Hematopoietic multipotent progenitor cell treated with erythropoietin and hydrocortisone succinate and interleukin-3 and kit ligand, for 17 days (in vitro differentiated cells): Measurements from ENCODE around the gene SNX9.
"Not testable (repeated sequence)": the region's sequence is repeated elsewhere in the genome, so short reads cannot be mapped to it uniquely, and the experiment has no call there.

Source experiments
- DNase-seq: peaks from one replicate; pipeline ENCODE4 v3.0.0-alpha.2; 2015; ENCODE audit warnings: low spot score

The SNX9 gene

DNA sequence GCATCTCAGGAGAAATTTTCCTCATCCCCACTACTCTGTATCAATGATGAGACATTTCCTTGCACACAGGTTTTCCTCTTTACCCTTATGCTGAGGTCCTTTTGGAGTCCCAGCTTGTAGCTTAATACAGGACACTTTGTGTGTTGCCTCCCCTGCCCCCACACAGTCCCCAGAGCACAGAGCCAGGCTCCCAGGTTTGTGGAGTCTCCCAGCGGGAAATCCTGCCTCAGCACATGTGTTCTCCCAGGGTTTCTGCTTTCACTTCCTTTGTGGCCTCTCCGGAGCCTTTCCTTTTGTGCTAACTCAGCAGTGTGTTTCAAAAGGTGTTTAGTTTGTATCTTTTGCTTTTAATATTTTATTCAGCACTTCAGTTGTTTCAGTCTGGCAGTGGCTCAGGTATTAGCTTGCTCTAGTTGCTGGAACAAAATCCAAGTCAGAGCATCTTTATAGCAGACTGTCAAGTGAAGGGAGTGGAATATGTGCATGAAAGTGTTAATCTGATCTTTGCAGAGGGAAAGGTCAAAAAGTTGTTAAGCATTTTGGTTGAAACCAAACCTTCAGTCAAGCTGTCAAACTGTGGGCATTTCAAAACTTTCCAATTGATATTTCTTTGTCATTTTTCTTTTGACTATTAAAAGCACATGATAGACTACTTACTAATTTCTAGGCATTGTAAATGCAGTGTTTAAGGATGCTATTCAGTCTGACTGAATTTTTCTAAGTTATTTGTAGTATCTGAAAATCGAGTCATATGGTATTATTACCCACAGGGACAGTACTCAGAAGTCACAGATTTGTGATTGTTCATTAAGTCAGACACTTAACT lies 8.6 kb downstream of the SNX9 start:
- no peak for DNase-seq

DNA sequence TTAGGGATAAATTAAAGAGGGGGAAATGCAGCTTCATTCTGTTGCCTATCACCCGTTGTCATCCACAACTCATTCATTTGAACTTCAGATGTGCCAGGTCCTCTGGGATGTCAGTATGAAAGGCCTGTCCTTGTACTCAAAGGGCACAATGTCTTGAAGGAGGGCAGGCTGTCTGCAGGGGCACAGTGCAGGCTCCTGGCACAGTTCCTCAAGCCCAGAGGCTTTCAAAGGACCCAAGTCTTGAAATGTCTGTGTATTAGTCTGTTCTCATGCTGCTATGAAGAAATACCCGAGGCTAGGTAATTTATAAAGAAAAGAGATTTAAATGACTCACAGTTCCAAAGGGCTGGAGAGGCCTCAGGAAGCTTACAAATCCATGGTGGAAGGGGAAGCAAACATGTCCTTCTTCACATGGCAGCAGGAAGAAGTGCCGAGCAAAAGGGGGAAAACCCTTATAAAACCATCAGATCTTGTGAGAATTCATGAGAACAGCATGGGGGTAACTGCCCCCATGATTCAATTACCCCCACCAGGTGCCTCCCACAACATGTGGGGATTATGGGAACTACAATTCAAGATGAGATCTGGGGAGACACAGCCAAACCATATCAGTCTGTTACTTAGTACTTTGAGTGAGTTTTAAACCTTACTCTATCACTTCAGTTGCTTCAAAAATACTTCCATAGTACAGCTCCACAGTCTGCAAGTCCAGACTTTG lies 9.4 kb downstream of the SNX9 start:
- DNase-seq = no peak

- no peak for DNase-seq
These were observed 11.5 kb downstream of the SNX9 start for GRCh38 chr6:157834549-157834948.

DNA sequence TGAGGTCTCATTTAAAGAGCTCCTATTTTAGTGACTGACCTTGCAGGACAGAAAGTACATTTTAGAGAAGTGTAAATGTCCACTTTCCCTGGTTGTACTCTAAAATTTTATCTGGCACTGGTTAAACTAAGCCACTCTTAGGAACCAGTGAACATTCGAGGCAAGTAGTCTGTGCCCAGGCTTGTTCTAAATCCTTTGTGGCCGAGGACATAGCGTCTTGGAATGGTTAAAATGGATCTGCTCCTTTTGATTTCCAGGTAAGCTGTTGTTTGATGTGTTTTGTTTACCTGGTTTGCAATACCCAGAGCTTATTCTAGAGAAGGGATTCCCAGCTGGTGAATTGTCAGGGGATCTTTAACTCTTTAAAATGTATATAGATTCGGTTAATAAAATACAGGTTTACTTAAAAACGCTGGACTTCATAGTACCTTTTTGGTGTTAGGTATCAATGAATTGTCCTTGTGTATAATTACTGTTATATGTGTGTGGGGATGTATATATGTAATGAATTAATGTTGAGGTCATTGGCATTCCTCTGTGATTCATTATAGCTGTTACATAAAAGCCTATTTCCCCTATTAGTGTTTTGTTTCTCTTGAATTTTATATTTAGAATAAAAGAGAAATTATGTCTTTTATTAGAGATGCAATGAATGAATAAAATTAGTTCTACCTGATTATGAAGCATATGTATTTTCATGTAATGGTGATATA lies 15.8 kb downstream of the SNX9 start:
- DNase-seq = no peak

GRCh38 chr6:157839606-157840005 lies 16.6 kb downstream of the SNX9 start:
- no peak for DNase-seq

DNA sequence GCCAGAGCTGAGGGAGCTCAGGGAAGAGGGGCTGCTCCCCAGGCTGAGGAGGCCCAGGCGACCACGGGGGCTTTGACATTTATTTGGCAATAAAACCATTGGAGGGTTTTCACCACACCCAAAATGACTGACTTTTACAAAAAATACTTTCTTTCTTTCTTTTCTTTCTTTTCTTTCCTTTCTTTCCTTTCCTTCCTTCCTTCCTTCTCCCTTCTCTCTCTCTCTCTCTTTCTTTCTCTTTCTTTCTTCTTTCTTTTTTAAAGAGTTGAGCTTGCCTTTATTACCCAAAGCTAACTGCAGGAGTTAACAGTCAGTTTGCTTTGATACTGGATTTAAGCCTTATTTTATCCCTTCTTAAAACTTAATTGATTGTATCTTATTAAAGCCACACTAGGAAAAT lies 17.2 kb downstream of the SNX9 start:
- DNase-seq = no peak

DNA sequence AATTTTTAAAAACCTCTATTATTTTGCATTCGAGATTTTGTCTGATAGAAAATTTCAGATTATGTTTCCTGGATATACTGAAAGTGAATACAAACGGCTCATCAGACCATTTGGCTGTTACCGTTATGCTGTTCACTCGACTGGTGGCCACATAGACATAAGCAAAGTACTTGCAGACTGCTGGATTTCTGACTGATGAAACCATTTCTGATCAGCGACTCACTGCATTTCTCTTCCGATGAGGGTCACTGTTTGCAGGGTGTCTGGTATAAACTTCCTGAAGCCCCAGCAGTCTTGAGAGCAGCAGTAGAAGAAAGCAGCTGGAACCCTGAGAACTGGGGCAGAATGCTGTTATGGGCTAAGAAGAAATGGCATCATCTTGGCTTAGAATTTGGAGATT lies 17.7 kb downstream of the SNX9 start:
- DNase-seq = peak; percentile 44

- DNase-seq = peak; percentile 82
These were observed 18.3 kb downstream of the SNX9 start for GRCh38 chr6:157841211-157841840.

GRCh38 chr6:157842212-157842611 lies 19.2 kb downstream of the SNX9 start:
- peak; percentile 57 for DNase-seq

GRCh38 chr6:157844196-157844595 lies 21.1 kb downstream of the SNX9 start:
- not testable (repeated sequence) for DNase-seq

- DNase-seq = no peak
These were observed 22.6 kb downstream of the SNX9 start for GRCh38 chr6:157845493-157846259.

GRCh38 chr6:157847846-157848245 lies 24.8 kb downstream of the SNX9 start:
- no peak for DNase-seq

GRCh38 chr6:157848693-157849092 lies 25.6 kb downstream of the SNX9 start:
- no peak for DNase-seq

DNA sequence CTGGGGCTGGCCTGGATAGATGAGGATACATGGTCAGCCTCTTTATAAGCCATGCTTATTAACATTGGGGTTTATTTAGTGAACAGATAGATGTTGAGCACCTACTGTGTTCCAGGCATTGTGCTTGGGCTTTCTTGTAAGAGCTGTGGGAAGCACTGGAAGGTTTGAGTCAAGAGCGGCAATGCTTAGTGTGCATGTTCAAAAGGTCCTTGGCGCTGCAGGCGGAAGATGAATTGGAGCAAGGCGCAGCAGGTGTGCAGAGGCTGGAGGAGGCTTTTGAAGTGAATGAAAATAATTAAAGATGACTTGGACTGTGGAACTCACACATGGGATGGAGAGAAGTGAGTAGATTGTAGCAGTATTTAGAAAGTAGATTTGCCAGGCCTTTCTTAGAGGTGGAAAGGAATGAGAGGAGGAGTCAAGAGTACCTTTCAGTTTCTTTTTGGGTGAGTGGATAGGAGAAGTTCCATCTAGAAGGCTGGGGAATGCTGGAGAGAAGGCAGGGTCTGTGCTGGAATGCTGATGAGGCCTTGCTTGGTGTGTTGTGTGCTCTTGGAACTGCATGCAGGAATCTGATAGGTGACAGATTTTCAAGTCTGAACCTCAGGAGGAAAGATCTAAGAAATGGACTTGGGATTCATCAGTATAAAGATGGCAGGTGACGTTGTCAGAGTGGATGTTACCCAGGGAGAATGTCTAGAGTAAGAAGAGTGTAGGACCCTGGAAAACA lies 26.4 kb downstream of the SNX9 start:
- no peak for DNase-seq

- no peak for DNase-seq
These were observed 27.0 kb downstream of the SNX9 start for GRCh38 chr6:157850030-157850429.

GRCh38 chr6:157853018-157853805 lies 30.2 kb downstream of the SNX9 start:
- no peak for DNase-seq

DNA sequence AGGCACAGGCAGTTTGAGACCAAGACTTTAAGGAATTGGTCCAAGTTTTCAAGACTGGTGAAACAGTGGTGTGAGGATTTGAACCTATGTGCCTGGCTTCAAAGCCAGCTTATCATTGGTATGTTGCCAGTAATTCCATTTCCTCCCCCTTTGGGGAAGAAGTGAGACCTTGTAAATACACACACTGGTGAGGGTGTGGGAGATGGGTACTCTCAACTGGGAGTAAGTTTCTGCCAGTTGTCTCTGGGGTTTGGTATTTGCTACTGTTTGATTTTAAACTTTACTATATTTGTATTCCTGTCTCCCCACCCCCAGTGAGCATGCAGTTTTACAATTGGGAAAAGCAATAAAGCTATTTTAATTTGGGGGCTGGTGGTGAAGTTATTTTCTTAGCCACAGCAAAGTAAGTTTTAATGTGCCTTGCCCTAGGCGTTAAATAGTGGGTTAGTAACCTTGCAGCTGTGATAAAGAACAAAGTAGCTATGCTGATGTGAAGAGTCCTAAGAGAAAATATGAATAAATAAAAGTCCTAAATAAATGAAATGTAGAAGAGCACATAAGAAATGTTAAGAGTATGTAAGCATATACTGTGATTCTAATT lies 31.0 kb downstream of the SNX9 start:
- DNase-seq = peak; percentile 5

- DNase-seq = no peak
These were observed 32.3 kb downstream of the SNX9 start for GRCh38 chr6:157855325-157855724.

DNA sequence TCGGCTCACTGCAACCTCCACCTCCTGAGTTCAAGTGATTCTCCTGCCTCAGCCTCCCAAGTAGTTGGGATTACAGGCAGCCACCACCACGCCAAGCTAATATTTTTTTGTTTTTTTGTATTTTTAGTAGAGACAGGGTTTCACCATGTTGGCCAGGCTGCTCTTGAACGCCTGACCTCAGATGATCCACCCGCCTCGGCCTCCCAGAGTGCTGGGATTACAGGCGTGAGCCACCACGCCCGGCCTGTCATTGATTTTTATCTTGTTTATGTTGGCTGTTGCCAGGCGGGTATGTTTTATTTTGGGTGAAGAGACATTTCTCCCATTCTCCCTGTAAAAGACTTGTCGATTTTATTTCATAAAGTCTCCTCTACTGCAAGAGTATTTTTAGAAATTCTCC lies 32.8 kb downstream of the SNX9 start:
- peak; percentile 68 for DNase-seq

- not testable (repeated sequence) for DNase-seq
These were observed 35.6 kb downstream of the SNX9 start for GRCh38 chr6:157858664-157859063.
